Activated effector memory CD4-positive, alpha-beta T cell treated with Interleukin-2 at 50 U/mL for 16 hours (primary cell): ENCODE measurements around the gene TNNI2.

Experiments
- DNase-seq: peaks from one replicate; pipeline ENCODE4 v3.0.0-alpha.2; 2020

Gene TNNI2

GRCh38 chr11:1889941-1890855 lies 51.4 kb downstream of the TNNI2 start:
- DNase-seq: no peak
